Neural crest cell (in vitro differentiated cells): ENCODE data around the gene SCNN1A. TPM values are rescaled to one million over a fixed set of nuclear protein-coding genes. Genes with fewer than 3 reads are reported as not detected.
A peak's percentile ranks its signal among the peaks of the same experiment; 100 is the strongest.

Experiments
- DNase-seq: peaks from one replicate; pipeline ENCODE4 v3.0.0; 2021; ENCODE audit warnings: low read depth, mixed read lengths, low spot score
- H3K27ac Mint-ChIP-seq: one replicate; pipeline ENCODE4 v1.8.0; 2021; ENCODE audit warnings: mild to moderate bottlenecking, mixed read lengths; ENCODE audit not compliant: unreplicated experiment
- H3K27me3 Mint-ChIP-seq: 2 replicates; pipeline ENCODE4 v1.8.0; 2021; ENCODE audit warnings: low read depth, mild to moderate bottlenecking, mixed read lengths
- H3K36me3 Mint-ChIP-seq: 2 replicates; pipeline ENCODE4 v1.8.0; 2021; ENCODE audit warnings: low read depth, mild to moderate bottlenecking, mixed read lengths
- H3K4me1 Mint-ChIP-seq: 2 replicates; pipeline ENCODE4 v1.8.0; 2021; ENCODE audit warnings: mixed read lengths
- H3K4me3 Mint-ChIP-seq: one replicate; pipeline ENCODE4 v1.8.0; 2021; ENCODE audit warnings: mild to moderate bottlenecking, mixed read lengths
- H3K9me3 Mint-ChIP-seq: 2 replicates; pipeline ENCODE4 v1.8.0; 2021; ENCODE audit warnings: mixed read lengths
- total RNA-seq: library from RNA; stranded (reverse); gene quantifications from 2 replicates; pipeline ENCODE4 v1.2.1, GENCODE V29; 2021
- TF ChIP-seq, protein P1 (sequence below): fragments of 200-600 bp; sonication (generic); conservative IDR thresholded peaks from 2 replicates; pipeline ENCODE4 v1.5.0; 2021; ENCODE audit warnings: antibody characterized with exemption, mild to moderate bottlenecking

Gene SCNN1A
- total RNA-seq, 1 donor from 2014 or later: not detected

DNA sequence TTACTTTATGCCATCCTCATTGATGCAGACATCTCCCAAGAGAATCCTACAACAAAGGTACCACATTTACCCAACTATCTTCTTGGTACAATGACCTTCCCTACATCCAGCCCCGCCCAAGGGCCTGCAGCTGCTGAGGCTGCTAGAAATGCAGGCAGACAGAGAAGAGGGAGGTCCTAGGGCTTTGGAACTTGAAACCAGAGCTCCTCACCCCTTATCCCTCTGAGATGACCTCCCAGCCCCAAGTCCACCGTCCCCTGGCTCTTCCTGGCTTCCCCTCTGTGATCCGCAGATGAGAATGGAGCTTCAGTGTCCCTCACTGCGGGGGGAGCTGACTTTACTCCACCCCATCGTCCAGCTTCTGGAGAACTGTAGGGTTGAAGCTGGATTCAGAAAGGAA lies 31.8 kb downstream of the SCNN1A start:
- TF ChIP-seq, protein P1, sequence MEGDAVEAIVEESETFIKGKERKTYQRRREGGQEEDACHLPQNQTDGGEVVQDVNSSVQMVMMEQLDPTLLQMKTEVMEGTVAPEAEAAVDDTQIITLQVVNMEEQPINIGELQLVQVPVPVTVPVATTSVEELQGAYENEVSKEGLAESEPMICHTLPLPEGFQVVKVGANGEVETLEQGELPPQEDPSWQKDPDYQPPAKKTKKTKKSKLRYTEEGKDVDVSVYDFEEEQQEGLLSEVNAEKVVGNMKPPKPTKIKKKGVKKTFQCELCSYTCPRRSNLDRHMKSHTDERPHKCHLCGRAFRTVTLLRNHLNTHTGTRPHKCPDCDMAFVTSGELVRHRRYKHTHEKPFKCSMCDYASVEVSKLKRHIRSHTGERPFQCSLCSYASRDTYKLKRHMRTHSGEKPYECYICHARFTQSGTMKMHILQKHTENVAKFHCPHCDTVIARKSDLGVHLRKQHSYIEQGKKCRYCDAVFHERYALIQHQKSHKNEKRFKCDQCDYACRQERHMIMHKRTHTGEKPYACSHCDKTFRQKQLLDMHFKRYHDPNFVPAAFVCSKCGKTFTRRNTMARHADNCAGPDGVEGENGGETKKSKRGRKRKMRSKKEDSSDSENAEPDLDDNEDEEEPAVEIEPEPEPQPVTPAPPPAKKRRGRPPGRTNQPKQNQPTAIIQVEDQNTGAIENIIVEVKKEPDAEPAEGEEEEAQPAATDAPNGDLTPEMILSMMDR: no peak
- Mint-ChIP-seq H3K27me3 (no peaks in the 10 kb centered on the region), H3K27ac (peak overlapping the region; percentile 47), H3K36me3 (no peaks in the 10 kb centered on the region), H3K4me1 (peaks cover 25% of the 10 kb centered on the region), H3K9me3 (no peaks in the 10 kb centered on the region), H3K4me3 (no peak overlapping the region)
- DNase-seq: no peak

GRCh38 chr12:6342140-6342889 lies 33.0 kb downstream of the SCNN1A start:
- no peaks in the 10 kb centered on the region for H3K27me3 Mint-ChIP-seq
- H3K4me3 Mint-ChIP-seq: no peak overlapping the region
- peak overlapping the region; percentile 95 for H3K27ac Mint-ChIP-seq
- H3K9me3 Mint-ChIP-seq: no peaks in the 10 kb centered on the region
- no peak for DNase-seq
- TF ChIP-seq, protein P1: no peak
- H3K36me3 Mint-ChIP-seq: no peaks in the 10 kb centered on the region
- H3K4me1 Mint-ChIP-seq: peaks cover 25% of the 10 kb centered on the region

GRCh38 chr12:6341417-6342139 lies 33.8 kb downstream of the SCNN1A start, which contains the start of gene TNFRSF1A:
TSS of gene TNFRSF1A (minus strand) at chr12:6342076. CDS start at chr12:6341814, 262 bp downstream.
- Mint-ChIP-seq H3K4me3 (no peak within 1 kb of the TSS), H3K27me3 (no peaks in the 10 kb centered on the region), H3K27ac (peak within 1 kb of the TSS; percentile 95), H3K4me1 (peaks cover 25% of the 10 kb centered on the region), H3K36me3 (no peaks in the 10 kb centered on the region), H3K9me3 (no peaks in the 10 kb centered on the region)
- peak; percentile 30 for DNase-seq
- TF ChIP-seq, protein P1: no peak

- Mint-ChIP-seq H3K36me3 (no peaks in the 10 kb centered on the region), H3K4me3 (no peak overlapping the region), H3K4me1 (peaks cover 25% of the 10 kb centered on the region), H3K9me3 (no peaks in the 10 kb centered on the region), H3K27ac (no peak overlapping the region), H3K27me3 (no peaks in the 10 kb centered on the region)
- DNase-seq: no peak
- TF ChIP-seq, protein P1: no peak
Measured at GRCh38 chr12:6340745-6341416, 34.5 kb downstream of the SCNN1A start.

- no peak for DNase-seq
- peaks cover 25% of the 10 kb centered on the region for H3K4me1 Mint-ChIP-seq
Measured at GRCh38 chr12:6340032-6340638, 35.2 kb downstream of the SCNN1A start.

More at GRCh38 chr12:6340032-6340638, 35.2 kb downstream of the SCNN1A start:
- no peak overlapping the region for H3K27ac Mint-ChIP-seq
- TF ChIP-seq, protein P1: no peak
- no peaks in the 10 kb centered on the region for H3K27me3 Mint-ChIP-seq
- no peaks in the 10 kb centered on the region for H3K9me3 Mint-ChIP-seq
- no peaks in the 10 kb centered on the region for H3K36me3 Mint-ChIP-seq
- H3K4me3 Mint-ChIP-seq: no peak overlapping the region
